HG02642 (cell line): ENCODE results near the gene CLIC1.

Source experiments
- ATAC-seq: cut with Tn5 transposase; IDR thresholded peaks from one replicate; pipeline ENCODE4 v1.9.1; 2021; ENCODE audit warnings: mild to moderate bottlenecking; ENCODE audit not compliant: unreplicated experiment, poor library complexity

The CLIC1 gene

GRCh38 chr6:31740397-31741223 lies 4.3 kb upstream of the CLIC1 start:
- ATAC-seq: no peak

- ATAC-seq: peak; percentile 81
These were observed 3.5 kb upstream of the CLIC1 start, which contains the start of gene MSH5 for GRCh38 chr6:31739639-31740396. Gene MSH5, plus strand, starts transcription at chr6:31740005. Its CDS starts 462 bp downstream, at chr6:31740467.

- no peak for ATAC-seq
These were observed 2.0 kb upstream of the CLIC1 start for GRCh38 chr6:31737991-31738979.

- ATAC-seq: no peak
These were observed 1.1 kb upstream of the CLIC1 start for GRCh38 chr6:31737315-31737990.

GRCh38 chr6:31736768-31737314 lies 511 bp upstream of the CLIC1 start:
- no peak for ATAC-seq

- ATAC-seq: peak; percentile 26
These were observed 1.4 kb downstream of the CLIC1 start for GRCh38 chr6:31734821-31735406.

GRCh38 chr6:31734247-31734820 lies 2.0 kb downstream of the CLIC1 start:
- no peak for ATAC-seq

GRCh38 chr6:31733734-31734133 lies 2.6 kb downstream of the CLIC1 start:
- ATAC-seq: no peak

GRCh38 chr6:31732029-31732428 lies 4.3 kb downstream of the CLIC1 start:
- no peak for ATAC-seq

GRCh38 chr6:31730631-31731086 lies 5.7 kb downstream of the CLIC1 start:
- ATAC-seq: no peak

GRCh38 chr6:31729979-31730630 lies 6.2 kb downstream of the CLIC1 start:
- peak; percentile 42 for ATAC-seq

- peak; percentile 42 for ATAC-seq
These were observed 6.8 kb downstream of the CLIC1 start for GRCh38 chr6:31729515-31729978.

- no peak for ATAC-seq
These were observed 7.4 kb downstream of the CLIC1 start, which contains the start of gene DDAH2 for GRCh38 chr6:31728767-31729514. Gene DDAH2, minus strand, starts transcription at chr6:31729299. Its CDS starts 138 bp downstream, at chr6:31729161.

- no peak for ATAC-seq
These were observed 8.3 kb downstream of the CLIC1 start for GRCh38 chr6:31727717-31728671.

- no peak for ATAC-seq
These were observed 9.2 kb downstream of the CLIC1 start for GRCh38 chr6:31727034-31727716.
